GM12878 (cell line): ENCODE data around the gene KRT28. TPM values are rescaled to one million over a fixed set of nuclear protein-coding genes. Genes with fewer than 3 reads are reported as not detected.

ENCODE experiments used
- ATAC-seq: fragments of 200-7000 bp; cut with Tn5 transposase; 3 replicates; pipeline ENCODE4 v1.9.1; 2020; ENCODE audit warnings: mild to moderate bottlenecking, moderate library complexity
- BruUV-seq: library from RNA; stranded (reverse); fragments of 400-500 nt; replicated peaks from 2 replicates; lab custom pipeline; 2021; lab: Mats Ljungman, UMichigan
- CTCF ChIA-PET: fragments of 300-600 bp; sonication (Branson Sonifier 250); formaldehyde crosslinking; extraction: SDS; loops from one replicate; lab custom pipeline; 2021; ENCODE audit warnings: inconsistent platforms; lab: Yijun Ruan, JAX
- POLR2A ChIA-PET: fragments of 350-600 bp; formaldehyde crosslinking; extraction: SDS; loops from one replicate; lab custom pipeline; 2021; ENCODE audit warnings: inconsistent platforms; lab: Charles Lee
- RAD21 ChIA-PET: fragments of 300-600 bp; sonication (Branson Sonifier 250); formaldehyde crosslinking; loops from one replicate; lab custom pipeline; 2023; ENCODE audit warnings: antibody characterized with exemption; ENCODE audit not compliant: unreplicated experiment; lab: Charles Lee
- SMC1A ChIA-PET: fragments of 300-600 bp; sonication (Branson Sonifier 250); formaldehyde crosslinking; loops from one replicate; lab custom pipeline; 2023; ENCODE audit not compliant: unreplicated experiment, uncharacterized antibody; lab: Charles Lee
- DNase-seq: peaks from one replicate; pipeline ENCODE4 v3.0.0-alpha.2; 2011; ENCODE audit warnings: low read depth, low spot score
- FAIRE-seq: peaks from 3 replicates; lab custom pipeline; 2011; peaks lifted over from hg19 to GRCh38; lab: Jason Lieb, UNC
- H2AFZ ChIP-seq: 2 replicates; pipeline ENCODE4 v1.6.0; 2011; ENCODE audit warnings: low read depth, low read length, control low read depth; ENCODE audit not compliant: control insufficient read depth
- H3K27ac ChIP-seq: 2 replicates; pipeline ENCODE4 v1.5.1; 2011; ENCODE audit warnings: control low read depth; ENCODE audit not compliant: control insufficient read depth, insufficient read depth
- H3K27me3 ChIP-seq, 2 experiments: replicated peaks in 1 of 2; 2 replicates each; pipeline versions ENCODE4 v1.6.0 to v1.6.1; 2011; ENCODE audit warnings: low read length in 1 of 2; ENCODE audit not compliant: control insufficient read depth in 2 of 2, insufficient read depth in 2 of 2
- H3K36me3 ChIP-seq, 2 experiments: 2 replicates each; pipeline ENCODE4 v1.5.1; 2011; ENCODE audit warnings: low read length in 1 of 2; ENCODE audit not compliant: control insufficient read depth in 2 of 2, insufficient read depth in 2 of 2
- H3K4me1 ChIP-seq: 2 replicates; pipeline ENCODE4 v1.6.1; 2011; ENCODE audit warnings: mild to moderate bottlenecking, low read length, moderate library complexity, mixed read lengths; ENCODE audit not compliant: control insufficient read depth, insufficient read depth
- H3K4me2 ChIP-seq: 2 replicates; pipeline ENCODE4 v1.6.0; 2011; ENCODE audit warnings: control low read depth; ENCODE audit not compliant: control insufficient read depth, insufficient read depth
- H3K4me3 ChIP-seq: fragments of 200-600 bp; sonication (generic); 2 replicates; pipeline ENCODE4 v1.5.1; 2016
- H3K79me2 ChIP-seq: 2 replicates; pipeline ENCODE4 v1.6.0; 2011; ENCODE audit warnings: low read length; ENCODE audit not compliant: control insufficient read depth, insufficient read depth
- H3K9ac ChIP-seq: 2 replicates; pipeline ENCODE4 v1.8.0; 2011; ENCODE audit warnings: low read length, control low read depth, mixed read lengths; ENCODE audit not compliant: control insufficient read depth, insufficient read depth
- H3K9me3 ChIP-seq: replicated peaks from 3 replicates; pipeline ENCODE4 v1.5.1; 2011; ENCODE audit warnings: mild to moderate bottlenecking, low read length; ENCODE audit not compliant: control insufficient read depth, insufficient read depth
- H4K20me1 ChIP-seq: 2 replicates; pipeline ENCODE4 v1.6.0; 2011; ENCODE audit not compliant: control insufficient read depth, insufficient read depth
- CBFB ChIP-seq: IDR thresholded peaks from 2 replicates; pipeline ENCODE4 v1.6.1; 2016; ENCODE audit warnings: antibody characterized with exemption, low read depth
- ETV6 ChIP-seq, 2 experiments: fragments of 450-650 bp in 1 of 2; IDR thresholded peaks in 1 of 2; conservative IDR thresholded peaks in 1 of 2; 2 replicates each; pipeline ENCODE4 v1.6.1; 2014; ENCODE audit warnings: antibody characterized with exemption in 1 of 2, borderline replicate concordance in 1 of 2, low read depth in 1 of 2, mild to moderate bottlenecking in 1 of 2, moderate library complexity in 1 of 2
- HDAC2 ChIP-seq: fragments of 200-600 bp; sonication (generic); IDR thresholded peaks from 2 replicates; pipeline ENCODE4 v1.6.1; 2017
- IKZF1 ChIP-seq: fragments of 450-650 bp; conservative IDR thresholded peaks from 2 replicates; pipeline ENCODE4 v1.6.1; 2017; ENCODE audit warnings: antibody characterized with exemption, mild to moderate bottlenecking
- IRF4 ChIP-seq: IDR thresholded peaks from 2 replicates; pipeline ENCODE4 v1.6.1; 2011; ENCODE audit warnings: low read depth, low read length
- NBN ChIP-seq: fragments of 450-650 bp; IDR thresholded peaks from 2 replicates; pipeline ENCODE4 v1.6.1; 2016
- NKRF ChIP-seq: fragments of 450-650 bp; conservative IDR thresholded peaks from 2 replicates; pipeline ENCODE4 v1.6.1; 2017; ENCODE audit warnings: mild to moderate bottlenecking, moderate library complexity
- NR2F1 ChIP-seq: fragments of 450-650 bp; conservative IDR thresholded peaks from 2 replicates; pipeline ENCODE4 v1.6.1; 2017; ENCODE audit warnings: mild to moderate bottlenecking
- PBX3 ChIP-seq: IDR thresholded peaks from 2 replicates; pipeline ENCODE4 v1.6.1; 2011; ENCODE audit warnings: mild to moderate bottlenecking, low read depth, low read length, moderate library complexity; ENCODE audit not compliant: insufficient replicate concordance
- RCOR1 ChIP-seq: conservative IDR thresholded peaks from 2 replicates; pipeline ENCODE4 v1.6.1; 2012; ENCODE audit warnings: low read depth, low read length, improper control_type of control experiment
- SUZ12 ChIP-seq: fragments of 200-600 bp; sonication (generic); IDR thresholded peaks from one replicate; pipeline ENCODE4 v1.6.1; 2018; ENCODE audit warnings: antibody characterized with exemption, mild to moderate bottlenecking; ENCODE audit not compliant: unreplicated experiment
- TARDBP ChIP-seq: IDR thresholded peaks from 2 replicates; pipeline ENCODE4 v1.6.1; 2016; ENCODE audit warnings: borderline replicate concordance
- TBL1XR1 ChIP-seq: IDR thresholded peaks from 2 replicates; pipeline ENCODE4 v1.6.1; 2012; ENCODE audit warnings: low read depth, low read length, improper control_type of control experiment
- USF2 ChIP-seq: IDR thresholded peaks from 2 replicates; pipeline ENCODE4 v1.6.1; 2011; ENCODE audit warnings: low read depth, low read length, improper control_type of control experiment, borderline replicate concordance
- YBX1 ChIP-seq: fragments of 450-650 bp; IDR thresholded peaks from 2 replicates; pipeline ENCODE4 v1.6.1; 2016; ENCODE audit warnings: antibody characterized with exemption
- YY1 ChIP-seq: IDR thresholded peaks from 2 replicates; pipeline ENCODE4 v1.6.1; 2011; ENCODE audit warnings: low read depth, mild to moderate bottlenecking, low read length
- ZNF217 ChIP-seq: fragments of 450-650 bp; IDR thresholded peaks from 2 replicates; pipeline ENCODE4 v1.6.1; 2017; ENCODE audit warnings: antibody characterized with exemption, mild to moderate bottlenecking
- WGBS: methylation state at CpG from one replicate; pipeline ENCODE4 v1.1.6; 2016; ENCODE audit warnings: low lambda C conversion rate; ENCODE audit not compliant: insufficient replicate concordance, insufficient coverage; ENCODE audit errors: missing lambda C conversion rate; 5-methylcytosine and 5-hydroxymethylcytosine counted together
- in situ Hi-C: fragments of 300-500 bp; cut with MboI; formaldehyde crosslinking; loops from 9 replicates; pipeline ENCODE4 v1.14.3; 2018; ENCODE audit warnings: mixed read lengths
- intact Hi-C: fragments of 100-400 bp; cut with micrococcal nuclease; formaldehyde crosslinking; loops from one replicate; pipeline ENCODE4 v1.14.2; 2022; ENCODE audit not compliant: unreplicated experiment
- polyA plus RNA-seq, 11 experiments: library from polyadenylated mRNA; depleted of rRNA in 4 of 11; unstranded in 6 of 11; stranded (reverse) in 5 of 11; fragments of >200 nt; fragmentation: Nextera tagmentation in 4 of 11; fragmentation: Illumina TruSeq in 1 of 11; extraction: Ambion mirVana in 4 of 11; extraction: Trizol in 1 of 11; gene quantifications; 1 replicate in 1 of 11; 2 replicates in 10 of 11; pipeline versions ENCODE4 v1.2.1 to v1.2.3, GENCODE V29; 2011 to 2016; ENCODE audit warnings: inconsistent platforms in 2 of 11, missing spikeins in 2 of 11, low read depth in 1 of 11
- total RNA-seq, 4 experiments: library from RNA; depleted of rRNA in 3 of 4; stranded (reverse); fragments of >200 nt in 3 of 4; fragmentation: Illumina TruSeq in 1 of 4; extraction: Trizol in 1 of 4; gene quantifications; 2 replicates each; pipeline versions ENCODE4 v1.2.1 to v1.2.3, GENCODE V29; 2013 to 2021

Gene KRT28
- total and polyA plus RNA-seq, 10 of the 15 experiments (the other 5 are each of a cell fraction or from before 2014, with no cell fraction given): not detected

GRCh38 chr17:40812639-40813038 is 12.9 kb upstream of the KRT28 start:
- SMC1A ChIA-PET: no interaction called here
- H3K4me1 ChIP-seq: no peaks in the 10 kb centered on the region
- intact Hi-C loops: no loop called here
- TF ChIP-seq TARDBP (no peak), YBX1 (no peak), IKZF1 (no peak), ETV6 (conservative IDR thresholded peaks at IDR 0.05 in 1 of 2, IDR thresholded peaks at IDR 0.05 in 1 of 2; ENCODE audit: borderline replicate concordance in 1 of 2, low read depth in 1 of 2) (no peak), TBL1XR1 (no peak), NR2F1 (no peak)
- TF ChIP-seq, all 136 proteins: peak for 0
- no TSS peak for BruUV-seq
- H3K9ac ChIP-seq: no peak overlapping the region
- FAIRE-seq (no peak), ATAC-seq (no peak), DNase-seq (no peak)
- RAD21 ChIA-PET: no interaction called here
- H3K27ac ChIP-seq: no peak overlapping the region
- H3K36me3 ChIP-seq: peaks cover 0 to 7% of the 10 kb centered on the region in 2 experiments; a peak in 2 of 4 replicates
- H2AFZ ChIP-seq: no peak overlapping the region
- CTCF ChIA-PET: no interaction called here
- peaks cover 0 to 3% of the 10 kb centered on the region in 2 experiments; a peak in 1 of 4 replicates for H3K27me3 ChIP-seq
- H3K4me2 ChIP-seq: no peak overlapping the region
- WGBS: 55% methylated on average over 3 of the region's 3 CpGs
- POLR2A ChIA-PET: no interaction called here
- no peaks in the 10 kb centered on the region for H3K9me3 ChIP-seq
- H4K20me1 ChIP-seq: no peaks in the 10 kb centered on the region
- in situ Hi-C loops: no loop called here
- H3K4me3 ChIP-seq: no peak overlapping the region
- 0 out of 2 replicates have a peak, but pooled peaks cover 1% of the 10 kb centered on the region for H3K79me2 ChIP-seq

GRCh38 chr17:40810494-40810893 is 10.7 kb upstream of the KRT28 start:
- CTCF ChIA-PET: no interaction called here
- FAIRE-seq: no peak
- no peaks in the 10 kb centered on the region for H3K9me3 ChIP-seq
- H3K27ac ChIP-seq: no peak overlapping the region
- no peak overlapping the region for H3K9ac ChIP-seq
- in situ Hi-C loops (no loop called here), intact Hi-C loops (no loop called here)
- no peak overlapping the region for H3K4me2 ChIP-seq
- no peak overlapping the region for H3K4me3 ChIP-seq
- H3K4me1 ChIP-seq: no peaks in the 10 kb centered on the region
- no peak for DNase-seq
- H3K27me3 ChIP-seq: peaks cover 4 to 6% of the 10 kb centered on the region in 2 experiments
- SMC1A ChIA-PET: interaction anchor here (1.4 kb wide), 1 partner anchor 186 kb away, joined by 3 read pairs; no protein-coding TSS in a partner anchor
- 46% methylated on average over 6 of the region's 6 CpGs for WGBS
- ATAC-seq: no peak
- RAD21 ChIA-PET: no interaction called here
- no peak overlapping the region for H2AFZ ChIP-seq
- no TSS peak for BruUV-seq
- POLR2A ChIA-PET: no interaction called here
- H3K36me3 ChIP-seq: no peaks in the 10 kb centered on the region
- no peaks in the 10 kb centered on the region for H4K20me1 ChIP-seq
- H3K79me2 ChIP-seq: no peaks in the 10 kb centered on the region
- TF ChIP-seq USF2 (no peak), IRF4 (no peak), HDAC2 (no peak), CBFB (no peak), SUZ12 (no peak), PBX3 (no peak), YY1 (no peak), NKRF (no peak), ZNF217 (no peak), RCOR1 (no peak), NBN (no peak)
